H4 (cell line): Measurements from ENCODE around the gene SLC44A3. TPM values are rescaled to one million over a fixed set of nuclear protein-coding genes. Genes with fewer than 3 reads are reported as not detected.

Experiments
- DNase-seq: peaks from one replicate; pipeline ENCODE4 v3.0.0-alpha.2; 2015; ENCODE audit warnings: low spot score
- total RNA-seq: library from RNA; depleted of rRNA; stranded (reverse); fragments of >200 nt; shearing (Covaris generic); gene quantifications from 2 replicates; pipeline ENCODE4 v1.2.3, GENCODE V29; 2014

Gene SLC44A3
- total RNA-seq, 1 experiment from 2014 or later = 2.7 TPM

GRCh38 chr1:94801919-94802546 is 18.1 kb upstream of the SLC44A3 start:
- peak; percentile 80 for DNase-seq

DNA sequence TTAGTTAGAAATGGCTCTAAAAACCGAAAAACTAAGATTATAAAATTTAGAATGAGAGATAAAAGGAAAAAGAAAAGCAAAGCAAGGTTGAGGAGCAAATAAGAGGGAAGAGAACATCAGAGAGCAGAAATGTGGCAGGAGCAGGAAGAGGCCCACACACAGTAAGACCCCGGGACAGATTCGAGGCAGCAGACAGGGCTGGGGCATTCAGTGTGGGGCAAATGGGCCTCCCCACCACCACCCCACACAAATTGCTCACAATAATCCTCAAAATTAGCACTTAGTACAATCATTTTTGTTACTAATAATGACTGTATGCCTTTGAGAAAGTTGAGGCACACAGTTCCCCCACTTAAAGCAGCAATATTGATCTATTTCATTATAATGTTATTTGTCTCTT is 17.1 kb upstream of the SLC44A3 start:
- DNase-seq = no peak

DNA sequence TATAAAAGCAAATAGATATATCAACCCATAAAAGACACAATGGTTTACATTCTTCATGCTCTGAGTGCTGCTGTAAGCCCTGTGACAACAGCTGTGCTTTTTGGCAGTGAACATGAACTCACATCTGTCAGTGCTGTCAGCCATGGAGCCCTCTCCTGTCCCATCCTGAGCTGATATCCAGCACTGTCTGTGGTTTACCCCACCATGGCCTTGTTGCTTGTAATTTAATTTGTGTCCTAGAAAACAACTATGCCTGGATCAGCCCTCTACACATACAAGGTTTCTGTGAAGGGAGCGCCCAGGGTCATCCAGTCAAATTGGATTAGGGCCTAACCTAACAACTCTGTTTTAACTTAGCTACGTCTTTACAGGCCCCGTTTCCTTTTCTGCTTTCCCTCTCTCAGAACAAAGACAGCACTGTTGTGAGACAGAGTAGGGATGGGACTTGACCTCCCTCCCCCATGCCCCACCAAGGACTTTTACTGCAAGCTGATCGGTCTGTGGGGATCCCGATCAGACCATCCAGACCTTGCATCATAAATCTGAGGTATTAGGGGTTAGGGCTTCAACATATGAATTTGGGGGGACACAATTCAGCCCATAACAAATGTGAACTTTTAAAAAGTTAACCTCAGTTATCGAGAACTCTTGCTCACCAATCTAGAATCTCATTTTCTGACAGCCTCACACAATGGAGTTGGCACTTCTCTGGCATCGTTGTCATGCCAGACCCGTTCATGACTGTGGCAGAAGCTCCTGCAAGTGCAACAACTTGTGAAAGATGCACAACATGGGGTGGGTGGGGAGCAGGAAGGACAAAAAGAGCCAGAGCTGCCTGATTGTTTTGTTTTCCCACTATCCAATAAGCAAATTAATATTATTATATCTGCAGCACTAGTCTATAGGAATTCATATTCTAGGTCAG is 16.4 kb upstream of the SLC44A3 start:
- no peak for DNase-seq

DNA sequence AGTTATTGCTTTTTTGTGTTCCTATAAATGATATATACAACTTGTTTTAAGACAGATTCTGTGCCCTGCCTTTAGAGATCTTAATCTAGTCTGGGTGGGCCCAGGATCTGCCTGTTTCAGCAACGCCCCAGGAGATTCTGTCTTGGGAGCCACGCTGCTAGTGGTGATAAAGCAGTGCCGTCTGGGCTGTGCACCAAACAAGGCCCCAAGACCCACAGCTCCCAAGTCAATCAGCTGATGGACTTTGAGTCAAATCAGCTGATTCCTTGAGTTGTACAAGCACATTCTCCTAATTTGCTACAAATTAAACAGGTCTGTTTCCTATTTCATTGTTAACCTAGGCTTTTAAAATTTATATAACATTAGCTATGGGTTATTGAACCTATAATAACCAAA is 15.7 kb upstream of the SLC44A3 start:
- DNase-seq = no peak

DNA sequence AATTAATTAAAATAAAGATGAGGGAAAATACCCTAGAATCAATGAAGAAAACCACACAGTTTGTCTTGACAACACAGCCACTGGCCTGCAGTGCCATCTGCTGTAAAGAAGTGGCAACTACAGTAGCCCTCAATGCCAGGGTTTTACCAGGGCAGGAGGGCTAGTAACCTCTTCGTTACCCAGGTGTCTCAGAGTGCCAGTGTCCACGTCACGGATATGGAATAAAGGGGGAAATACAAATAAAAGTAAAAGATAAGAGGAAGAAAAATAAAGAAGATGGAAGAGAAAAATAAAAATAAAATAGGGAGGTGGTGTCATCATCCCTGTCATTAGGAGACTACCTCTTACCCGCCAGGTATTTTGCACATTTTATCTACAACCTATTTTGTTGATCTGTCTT is 14.2 kb upstream of the SLC44A3 start:
- DNase-seq = peak; percentile 29

GRCh38 chr1:94806441-94806871 is 13.7 kb upstream of the SLC44A3 start:
- no peak for DNase-seq

- peak; percentile 35 for DNase-seq
These were observed 12.2 kb upstream of the SLC44A3 start for GRCh38 chr1:94807742-94808491.

GRCh38 chr1:94808669-94809068 is 11.5 kb upstream of the SLC44A3 start:
- no peak for DNase-seq

DNA sequence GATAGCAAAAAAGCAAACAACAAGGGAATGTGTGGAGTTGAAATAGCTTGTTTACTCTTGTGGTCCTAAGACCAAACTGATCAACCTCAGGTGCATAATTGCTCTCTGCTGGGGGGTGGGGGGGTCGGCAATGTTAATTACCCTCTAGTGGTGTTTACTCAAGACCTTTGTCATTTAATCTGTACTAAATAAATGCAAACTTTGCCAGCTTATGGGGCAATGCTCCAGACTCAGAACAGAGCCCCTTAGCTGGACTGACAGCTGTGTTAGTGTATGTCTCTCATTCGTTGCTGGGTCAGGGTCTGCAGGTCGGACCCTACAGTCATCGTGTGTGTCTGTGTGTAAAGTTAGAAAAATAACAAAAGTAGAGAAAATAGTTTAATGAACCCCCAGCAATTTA is 7.2 kb upstream of the SLC44A3 start:
- no peak for DNase-seq

DNA sequence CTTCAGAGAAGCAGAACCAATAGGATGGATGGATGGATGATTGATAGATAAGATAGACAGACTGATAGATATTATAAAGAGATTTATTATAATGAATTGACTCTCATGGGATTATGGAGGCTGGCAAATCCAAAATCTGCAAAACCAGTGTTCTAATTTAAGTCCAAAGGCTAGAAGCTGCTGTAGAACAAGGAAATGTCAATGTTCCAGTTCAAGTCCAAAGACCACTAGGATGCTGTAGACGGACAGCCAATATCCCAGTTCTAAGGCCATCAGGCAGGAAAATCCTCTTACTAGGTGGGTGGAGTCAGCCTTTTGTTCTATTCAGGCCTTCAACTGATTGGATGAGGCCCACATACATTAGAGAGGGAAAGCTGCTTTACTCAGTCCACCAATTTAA is 4.1 kb upstream of the SLC44A3 start:
- DNase-seq = no peak

DNA sequence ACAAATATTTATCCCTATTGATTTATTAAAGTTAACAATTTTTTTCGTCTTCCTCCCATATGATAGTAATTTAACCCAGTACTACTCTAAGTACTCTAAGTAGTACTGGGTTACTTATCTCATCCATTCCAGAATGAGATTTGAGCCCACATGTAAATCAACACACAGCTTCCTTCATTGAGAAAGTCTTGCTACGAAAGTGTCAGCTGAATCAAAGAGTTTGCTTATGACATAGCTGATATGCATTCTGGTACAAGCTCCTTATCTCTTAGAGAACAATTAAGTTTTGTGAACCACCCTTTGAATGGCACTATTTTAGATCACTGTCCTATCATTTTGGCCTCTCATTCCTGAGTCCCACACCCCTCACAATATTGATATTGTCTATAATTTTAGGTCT is 2.4 kb upstream of the SLC44A3 start:
- no peak for DNase-seq

- DNase-seq = no peak
These were observed 766 bp upstream of the SLC44A3 start for GRCh38 chr1:94819238-94819944.

GRCh38 chr1:94820936-94821335 is 779 bp downstream of the SLC44A3 start:
- no peak for DNase-seq

DNA sequence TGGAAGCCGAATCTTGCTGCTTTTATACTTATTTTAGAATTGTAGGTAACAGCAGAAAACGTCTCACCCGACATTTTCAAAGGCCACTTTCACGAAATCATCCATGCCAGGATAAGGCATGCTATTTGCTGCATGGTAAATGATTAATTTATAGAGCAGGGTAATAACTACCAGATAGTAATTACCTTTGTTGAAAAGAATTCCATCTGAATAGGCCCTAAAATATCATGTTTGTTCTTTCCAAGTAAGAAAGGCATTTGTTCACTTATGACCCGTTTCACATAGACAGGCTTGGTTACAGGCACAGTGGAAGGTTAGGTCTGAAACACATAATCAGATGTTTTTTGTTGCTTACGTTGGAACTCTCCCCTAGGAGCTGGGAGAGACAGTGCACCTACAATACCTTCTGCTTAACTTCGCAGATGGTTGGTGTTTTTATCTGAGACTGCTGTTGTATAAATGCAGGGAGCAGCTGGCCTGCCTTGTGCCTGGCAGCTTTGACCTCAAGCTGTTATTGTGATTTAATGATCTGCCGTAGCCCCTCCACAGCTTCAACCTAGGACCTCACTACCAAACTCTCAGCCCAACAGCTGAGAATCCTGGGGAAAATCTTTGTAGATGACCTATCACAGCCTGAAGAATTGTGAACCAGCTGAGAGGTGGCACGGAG is 1.6 kb downstream of the SLC44A3 start:
- DNase-seq = no peak

DNA sequence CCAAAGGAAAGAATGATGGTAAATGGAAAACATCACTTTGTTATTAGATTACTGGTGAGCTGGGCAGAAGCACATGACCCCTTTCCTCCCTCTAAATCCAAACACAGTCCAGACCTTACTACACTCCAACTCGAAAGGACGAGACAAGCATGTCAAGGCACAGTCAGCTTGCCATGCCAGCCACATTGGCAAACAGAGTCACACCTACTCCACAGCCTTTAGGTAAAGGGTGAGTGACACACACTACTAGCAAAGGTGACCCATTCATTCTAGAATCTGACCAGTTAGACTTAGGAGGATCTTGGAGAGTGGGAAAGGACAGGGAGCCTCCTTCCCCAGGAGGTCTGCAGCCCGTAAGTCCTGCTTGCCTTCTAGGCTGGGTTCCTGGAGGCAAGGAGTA is 3.0 kb downstream of the SLC44A3 start:
- no peak for DNase-seq

DNA sequence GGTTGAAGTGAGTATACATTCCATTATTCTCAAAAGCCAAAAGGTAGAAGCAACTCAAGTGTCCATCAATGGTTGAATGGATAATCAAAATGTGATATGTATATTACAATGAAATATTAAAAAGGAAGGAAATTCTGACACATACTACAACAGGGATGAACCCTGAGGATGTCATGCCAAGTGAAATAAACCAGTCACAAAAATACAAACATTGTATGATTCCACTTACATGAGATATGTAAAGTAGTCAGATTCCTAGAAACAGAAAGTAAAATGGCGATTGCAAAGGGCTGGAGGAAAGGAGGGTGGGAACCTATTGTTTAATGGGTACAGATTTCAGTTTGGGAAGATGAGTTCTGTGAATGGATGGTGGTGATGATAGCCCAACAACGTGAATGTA is 5.8 kb downstream of the SLC44A3 start:
- DNase-seq = no peak

- no peak for DNase-seq
These were observed 7.3 kb downstream of the SLC44A3 start for GRCh38 chr1:94827434-94827833.

GRCh38 chr1:94828251-94828650 is 8.1 kb downstream of the SLC44A3 start:
- no peak for DNase-seq

DNA sequence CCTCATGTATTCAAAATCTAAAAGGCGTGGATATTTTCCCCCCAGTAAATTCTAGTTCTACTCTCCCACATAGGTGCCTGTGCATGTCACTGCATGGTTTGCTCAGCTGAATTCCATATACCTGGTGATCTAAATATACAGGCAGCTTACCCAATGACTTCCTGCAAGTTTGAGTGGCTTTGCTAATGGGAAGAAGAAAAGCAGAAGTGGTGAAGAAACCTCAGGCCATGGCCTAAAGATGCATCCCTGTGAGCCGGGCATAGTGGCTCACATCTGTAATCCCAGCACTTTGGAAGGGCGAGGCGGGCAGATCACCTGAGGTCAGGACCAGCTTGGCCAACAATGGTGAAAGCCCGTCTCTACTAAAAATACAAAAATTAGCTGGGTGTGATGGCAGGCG is 11.5 kb downstream of the SLC44A3 start:
- no peak for DNase-seq

GRCh38 chr1:94832446-94832845 is 12.3 kb downstream of the SLC44A3 start:
- DNase-seq = no peak

GRCh38 chr1:94832931-94833585 is 12.9 kb downstream of the SLC44A3 start:
- no peak for DNase-seq
